Measurements from ENCODE around the gene COL4A2. TPM values are rescaled to one million over a fixed set of nuclear protein-coding genes. Genes with fewer than 3 reads are reported as not detected.

The COL4A2 gene
- total RNA-seq, 1 experiment from 2014 or later, result 1.6 TPM

GRCh38 chr13:110264685-110265275 lies 42.3 kb upstream of the COL4A2 start:
- RAD21 ChIA-PET (ENCODE audit: low non-redundant PET in 1 of 2, low total read pairs in 2 of 2, uncharacterized antibody in 2 of 2, unreplicated experiment in 2 of 2), result no interaction called here
- H3K4me3 ChIP-seq (replicated peaks in 1 of 2; ENCODE audit: low read depth in 1 of 2, low read length in 2 of 2), result no peak overlapping the region
- no peaks in the 10 kb centered on the region for H3K4me1 ChIP-seq (ENCODE audit: control insufficient read depth in 1 of 2, insufficient read depth in 2 of 2, low read length in 2 of 2)
- BruUV-seq (replicated peaks), result no TSS peak
- H4K20me1 ChIP-seq (ENCODE audit: insufficient read depth), result no peaks in the 10 kb centered on the region
- no peaks in the 10 kb centered on the region for H3K79me2 ChIP-seq (ENCODE audit: insufficient read depth, low read length)
- no peak overlapping the region for H3K27ac ChIP-seq (ENCODE audit: low read depth, low read length)
- H3K27me3 ChIP-seq (ENCODE audit: insufficient read depth, low read length), result no peaks in the 10 kb centered on the region; the same call in 1 of the 2 replicates
- no peak overlapping the region for H3K4me2 ChIP-seq (ENCODE audit: low read length)
- TF ChIP-seq RAD21 (IDR thresholded peaks at IDR 0.05; ENCODE audit: low read depth) (no peak), EZH2 (IDR thresholded peaks at IDR 0.05) (no peak)
- ATAC-seq (no peak), DNase-seq (ENCODE audit: low read depth, low spot score) (no peak)
- H3K9me3 ChIP-seq (ENCODE audit: control insufficient read depth in 1 of 2, insufficient read depth in 1 of 2, low read depth in 1 of 2, low read length in 2 of 2), result no peaks in the 10 kb centered on the region
- no peaks in the 10 kb centered on the region for H3K9me2 ChIP-seq (ENCODE audit: insufficient read depth)
- CTCF ChIA-PET, result no interaction called here
- H3K9ac ChIP-seq (ENCODE audit: low read length), result no peak overlapping the region
- no peak overlapping the region for H2AFZ ChIP-seq (ENCODE audit: low read depth, low read length, poor library complexity, severe bottlenecking)
- intact Hi-C loops (cut with micrococcal nuclease), result no loop called here
- H3K36me3 ChIP-seq (ENCODE audit: control insufficient read depth in 1 of 2, insufficient read depth in 2 of 2, low read length in 2 of 2), result no peaks in the 10 kb centered on the region
- POLR2A ChIA-PET, result no interaction called here

- Histone ChIP-seq H3K79me2 (ENCODE audit: insufficient read depth, low read length) (no peaks in the 10 kb centered on the region), H3K4me2 (ENCODE audit: low read length) (no peak overlapping the region), H3K27ac (ENCODE audit: low read depth, low read length) (no peak overlapping the region), H3K4me3 (replicated peaks in 1 of 2; ENCODE audit: low read depth in 1 of 2, low read length in 2 of 2) (no peak overlapping the region), H3K4me1 (ENCODE audit: control insufficient read depth in 1 of 2, insufficient read depth in 2 of 2, low read length in 2 of 2) (no peaks in the 10 kb centered on the region), H3K9me3 (ENCODE audit: control insufficient read depth in 1 of 2, insufficient read depth in 1 of 2, low read depth in 1 of 2, low read length in 2 of 2) (no peaks in the 10 kb centered on the region), H2AFZ (ENCODE audit: low read depth, low read length, poor library complexity, severe bottlenecking) (no peak overlapping the region), H3K9me2 (ENCODE audit: insufficient read depth) (no peaks in the 10 kb centered on the region), H3K9ac (ENCODE audit: low read length) (no peak overlapping the region), H4K20me1 (ENCODE audit: insufficient read depth) (no peaks in the 10 kb centered on the region), H3K27me3 (ENCODE audit: insufficient read depth, low read length) (no peaks in the 10 kb centered on the region; the same call in 1 of the 2 replicates), H3K36me3 (ENCODE audit: control insufficient read depth in 1 of 2, insufficient read depth in 2 of 2, low read length in 2 of 2) (no peaks in the 10 kb centered on the region)
- no peak for ATAC-seq
- BruUV-seq (replicated peaks), result no TSS peak
- ChIA-PET RAD21 (ENCODE audit: low non-redundant PET in 1 of 2, low total read pairs in 2 of 2, uncharacterized antibody in 2 of 2, unreplicated experiment in 2 of 2) (no interaction called here), CTCF (no interaction called here), POLR2A (no interaction called here)
- intact Hi-C loops (cut with micrococcal nuclease), result no loop called here
- TF ChIP-seq CBX3 (IDR thresholded peaks at IDR 0.05; ENCODE audit: low read depth) (no peak), POLR2AphosphoS5 (IDR thresholded peaks at IDR 0.05; ENCODE audit: low read depth, low read length) (no peak), YY1 (IDR thresholded peaks at IDR 0.05; ENCODE audit: extremely low read depth, insufficient replicate concordance, low read depth, low read length) (no peak), JUND (IDR thresholded peaks at IDR 0.05) (no peak), SIN3A (IDR thresholded peaks at IDR 0.05; ENCODE audit: low read depth) (no peak), ZBTB33 (IDR thresholded peaks at IDR 0.05; ENCODE audit: extremely low read depth, insufficient replicate concordance, low read length) (no peak), CTCF (IDR thresholded peaks at IDR 0.05 in 2 of 3, conservative IDR thresholded peaks at IDR 0.05 in 1 of 3; ENCODE audit: borderline replicate concordance in 1 of 3, insufficient read depth in 1 of 3, low read depth in 2 of 3, low read length in 2 of 3) (no peak), CEBPB (IDR thresholded peaks at IDR 0.05; ENCODE audit: low read depth) (no peak), FOSL1 (IDR thresholded peaks at IDR 0.05; ENCODE audit: low read depth) (no peak), ZNF274 (IDR thresholded peaks at IDR 0.05; ENCODE audit: low read depth, low read length) (no peak)
- no peak for DNase-seq (ENCODE audit: low read depth, low spot score)
These were observed 41.8 kb upstream of the COL4A2 start for GRCh38 chr13:110265341-110265681.
